GM10266 (cell line): ENCODE results near the gene FGGY.
"Not testable (repeated sequence)": the region's sequence is repeated elsewhere in the genome, so short reads cannot be mapped to it uniquely, and the experiment has no call there.

Experiments
- DNase-seq: peaks from one replicate; pipeline ENCODE4 v3.0.0; 2012; ENCODE audit errors: extremely low spot score
- CTCF ChIP-seq: IDR thresholded peaks from 2 replicates; pipeline ENCODE4 v1.5.1; 2012; ENCODE audit warnings: mild to moderate bottlenecking, low read depth; ENCODE audit not compliant: control insufficient read depth, insufficient read depth; ENCODE audit errors: missing control alignments

FGGY gene

GRCh38 chr1:59457786-59458185 is 160.9 kb downstream of the FGGY start:
- DNase-seq, result no peak
- no peak for TF ChIP-seq CTCF

GRCh38 chr1:59458884-59459283 is 162.0 kb downstream of the FGGY start:
- no peak for TF ChIP-seq CTCF
- DNase-seq, result no peak

- DNase-seq, result not testable (repeated sequence)
Measured at GRCh38 chr1:59462942-59463341, 166.0 kb downstream of the FGGY start.

- DNase-seq, result not testable (repeated sequence)
Measured at GRCh38 chr1:59465478-59465877, 168.6 kb downstream of the FGGY start.

GRCh38 chr1:59468828-59469428 is 172.0 kb downstream of the FGGY start:
- no peak for DNase-seq
- TF ChIP-seq CTCF, result no peak

GRCh38 chr1:59471991-59472570 is 175.2 kb downstream of the FGGY start:
- not testable (repeated sequence) for DNase-seq

GRCh38 chr1:59473831-59474230 is 176.9 kb downstream of the FGGY start:
- no peak for TF ChIP-seq CTCF
- no peak for DNase-seq

- TF ChIP-seq CTCF, result no peak
- no peak for DNase-seq
Measured at GRCh38 chr1:59474496-59474895, 177.6 kb downstream of the FGGY start.

GRCh38 chr1:59475737-59476136 is 178.8 kb downstream of the FGGY start:
- DNase-seq, result no peak
- no peak for TF ChIP-seq CTCF
